Measurements from ENCODE around the gene TRAPPC13.

DNA sequence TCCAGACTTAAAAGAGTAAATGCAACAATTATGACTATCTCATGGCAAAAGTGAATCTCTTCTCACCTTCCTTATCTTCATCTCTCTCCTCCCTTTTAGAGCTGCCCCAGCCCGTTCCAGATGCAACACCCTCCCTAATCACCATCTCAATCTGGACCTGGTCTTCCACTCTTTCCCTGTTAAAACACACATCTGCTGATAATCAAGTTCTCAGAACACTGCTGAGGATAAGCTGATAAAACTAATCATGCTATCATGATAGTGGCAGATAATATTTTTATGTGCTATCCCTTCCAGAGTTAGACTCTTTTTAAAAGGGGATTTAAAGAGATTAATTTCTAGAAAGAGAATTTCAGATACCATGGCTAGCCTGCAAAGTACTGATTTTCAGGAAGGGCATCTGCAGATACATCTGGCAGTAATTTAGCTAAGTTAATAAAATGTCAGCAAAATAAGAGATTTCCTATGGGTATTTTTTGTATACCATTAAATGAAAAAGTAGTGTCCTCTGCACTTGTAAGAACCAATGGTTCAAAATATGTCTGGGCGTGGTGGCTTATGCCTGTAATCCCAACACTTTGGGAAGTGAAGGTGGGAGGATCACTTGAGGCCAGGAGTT lies 79.9 kb downstream of the TRAPPC13 start:
- TF ChIP-seq CTCF (IDR thresholded peaks at IDR 0.05; ENCODE audit: insufficient read depth, low read length, poor library complexity, severe bottlenecking) (no peak), EZH2phosphoT487 (conservative IDR thresholded peaks at IDR 0.05; ENCODE audit: low read length) (no peak)
